GM12892 (cell line): Measurements from ENCODE around the gene EFCAB11.

Experiments
- POLR2A ChIP-seq: IDR thresholded peaks from 2 replicates; pipeline ENCODE4 v1.6.1; 2011; ENCODE audit warnings: low read depth, low read length, control low read depth
- POLR2AphosphoS5 ChIP-seq: IDR thresholded peaks from 2 replicates; pipeline ENCODE4 v1.6.1; 2011; ENCODE audit warnings: low read depth, low read length, control low read depth
- TAF1 ChIP-seq: IDR thresholded peaks from 2 replicates; pipeline ENCODE4 v1.6.1; 2011; ENCODE audit warnings: low read depth, mild to moderate bottlenecking, control low read depth, low read length, borderline replicate concordance

GRCh38 chr14:89861630-89862029, 92.9 kb downstream of the EFCAB11 start:
- no peak for TF ChIP-seq TAF1
- TF ChIP-seq POLR2AphosphoS5 = no peak
- TF ChIP-seq POLR2A = no peak
